Stimulated activated CD4-positive, alpha-beta T cell treated with anti-CD3 and anti-CD28 coated beads, Interleukin-1b, Interleukin-23, amount 100 ng/mL, for 1 hour (primary cell): ENCODE measurements around the gene RAMAC.
"Not testable (repeated sequence)": the region's sequence is repeated elsewhere in the genome, so short reads cannot be mapped to it uniquely, and the experiment has no call there.

Source experiments
- DNase-seq, 2 donors: peaks; one replicate each; pipeline ENCODE4 v3.0.0-alpha.2; 2020; ENCODE audit warnings: low read depth in 2 of 2

The RAMAC gene

DNA sequence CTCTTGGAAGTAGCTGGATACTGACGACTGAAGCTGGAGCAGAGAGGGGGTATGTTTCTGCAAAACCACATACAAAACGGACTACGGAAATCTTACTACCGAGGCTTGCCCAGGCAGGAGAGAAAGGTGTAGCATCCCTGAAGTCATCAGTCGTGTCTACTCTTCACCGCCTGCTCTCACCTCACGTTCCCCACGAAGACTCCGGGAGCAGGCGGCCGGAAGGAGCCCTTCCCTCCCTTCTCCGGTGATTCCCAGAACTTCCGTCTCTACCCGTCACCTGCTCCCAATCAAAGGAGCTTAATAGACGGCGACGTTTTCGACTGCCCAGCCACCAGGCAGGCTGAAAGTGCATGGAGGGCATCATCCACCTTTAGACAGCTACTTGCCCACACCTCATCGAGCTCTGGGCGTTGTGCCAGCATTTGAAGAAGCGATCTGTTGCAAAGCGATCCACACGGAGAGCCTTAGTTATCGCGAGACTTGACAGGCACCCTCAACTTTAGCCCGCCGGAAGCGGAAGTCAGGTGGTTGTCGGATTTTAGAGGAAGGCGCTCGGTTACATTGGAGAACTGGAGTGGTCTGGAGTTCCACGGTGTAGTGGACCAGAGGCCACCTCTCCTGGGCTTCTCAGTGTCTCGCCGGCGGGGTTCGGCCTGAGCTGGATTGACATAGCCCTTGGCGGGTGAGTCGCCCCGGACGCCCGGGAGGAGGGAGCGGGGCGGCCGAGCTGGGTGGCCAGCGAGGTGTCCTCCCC lies at the start of gene RAMAC:
Gene RAMAC, plus strand, starts transcription at position 523 of the 754 bp plus-strand sequence. CDS start 2,809 bp downstream, outside the sequence.
- DNase-seq = peak; percentile 69 to 85

DNA sequence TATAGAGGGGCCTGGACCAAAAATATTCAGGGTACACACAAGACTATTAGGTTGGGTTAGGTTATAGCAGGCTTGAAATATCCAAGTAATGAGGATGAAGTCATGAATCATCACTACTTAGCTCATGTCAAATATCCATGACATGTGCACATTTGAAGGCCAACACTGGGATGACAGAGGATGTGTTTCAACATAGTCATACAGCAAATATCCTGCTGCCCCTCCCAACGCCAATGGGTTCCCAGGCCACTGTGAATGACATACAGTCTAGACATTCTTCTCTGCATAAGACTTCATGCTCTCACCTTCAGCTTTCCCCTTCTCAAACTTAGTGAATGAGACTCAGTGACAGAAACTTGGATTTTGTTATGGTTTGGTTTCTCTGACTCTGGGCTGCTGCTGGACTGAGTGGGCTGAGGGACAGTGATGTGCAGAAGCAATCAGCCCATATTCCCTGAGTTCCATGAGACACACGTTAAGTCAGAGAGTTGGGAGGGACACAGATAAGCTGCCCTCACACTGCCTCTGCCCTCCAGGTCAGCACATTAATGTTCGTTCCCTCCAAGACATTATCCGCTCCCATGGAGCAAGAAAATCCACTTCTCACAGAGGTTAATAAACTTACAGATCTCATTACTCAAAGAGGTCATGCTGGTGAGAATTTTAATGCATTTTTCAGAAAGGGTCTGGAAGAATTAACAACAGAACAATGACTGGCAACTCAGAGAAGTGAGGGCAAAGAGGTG lies 48.9 kb upstream of the RAMAC start:
- DNase-seq = no peak

- no peak for DNase-seq
Observed at GRCh38 chr15:82937712-82938058, 48.3 kb upstream of the RAMAC start.

- not testable (repeated sequence) for DNase-seq
Observed at GRCh38 chr15:82939678-82940077, 46.3 kb upstream of the RAMAC start.

GRCh38 chr15:82942691-82943090 lies 43.3 kb upstream of the RAMAC start:
- DNase-seq = no peak

DNA sequence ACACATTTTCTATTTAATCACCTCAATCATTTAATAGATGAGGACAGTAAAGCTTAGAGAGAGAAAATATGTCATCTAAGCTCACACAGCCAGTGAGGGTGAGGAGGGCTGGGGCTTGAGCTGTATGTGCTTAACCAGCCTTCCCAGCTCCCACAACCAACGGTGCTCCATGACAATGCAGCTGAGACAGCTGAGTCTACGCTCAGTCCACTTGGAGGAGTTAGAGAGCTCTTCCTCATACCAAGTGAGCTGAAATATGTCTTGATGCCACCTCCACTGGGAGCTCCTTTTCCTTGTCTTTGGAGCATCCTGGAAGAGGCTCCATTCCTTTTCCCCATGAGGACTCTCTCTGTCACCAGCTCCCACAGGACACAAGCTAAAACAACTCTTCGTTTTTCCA lies 42.8 kb upstream of the RAMAC start:
- no peak for DNase-seq

GRCh38 chr15:82944056-82944455 lies 42.0 kb upstream of the RAMAC start:
- no peak for DNase-seq

- DNase-seq = no peak
Observed at GRCh38 chr15:82944821-82945220, 41.2 kb upstream of the RAMAC start.

GRCh38 chr15:82945326-82945725 lies 40.7 kb upstream of the RAMAC start:
- no peak for DNase-seq

DNA sequence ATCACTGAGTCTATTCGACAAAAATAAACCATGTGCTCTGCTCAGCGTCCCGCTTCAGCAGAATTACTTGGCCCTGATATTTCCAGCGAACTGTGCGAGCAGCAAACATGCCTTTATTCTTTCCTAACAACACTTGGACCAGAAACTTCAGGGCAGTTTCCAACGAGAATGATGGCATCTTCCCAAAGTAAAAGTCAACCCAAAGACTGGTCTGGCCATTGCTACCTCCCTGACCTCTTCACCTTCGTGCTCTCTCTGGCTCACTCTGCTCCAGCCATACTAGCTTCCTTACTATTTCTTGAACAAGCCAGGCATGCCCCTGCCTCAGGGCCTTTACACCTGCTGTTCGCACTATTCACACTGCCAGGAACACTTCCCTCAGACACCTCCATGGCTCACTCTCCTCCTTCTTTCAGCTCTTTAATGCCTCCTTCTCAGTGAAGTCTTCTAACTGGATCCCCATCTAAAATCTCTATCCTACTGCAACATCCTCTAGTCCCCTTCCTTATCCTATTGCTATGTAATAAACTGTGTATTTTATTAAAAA lies 39.8 kb upstream of the RAMAC start:
- no peak for DNase-seq

DNA sequence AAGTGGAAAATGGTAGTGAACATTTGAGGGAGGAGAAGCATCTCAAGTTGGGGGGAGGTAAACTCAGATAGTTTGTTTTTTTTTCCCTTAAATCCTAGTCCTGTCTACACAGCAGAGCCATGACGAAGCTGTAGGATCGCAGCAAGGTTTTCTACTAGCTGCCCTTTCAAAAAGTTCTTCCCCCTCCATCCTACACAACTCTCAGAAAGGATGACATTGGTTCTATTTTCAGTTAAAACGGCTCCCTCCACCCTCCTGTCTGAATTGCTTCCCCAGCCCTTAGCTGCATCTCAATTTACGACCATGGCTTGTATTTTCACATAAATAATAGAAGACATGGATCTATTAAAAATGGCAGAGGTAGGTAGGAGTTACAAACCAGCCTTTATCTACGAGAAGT lies 35.7 kb upstream of the RAMAC start:
- DNase-seq = no peak

GRCh38 chr15:82950746-82951370 lies 35.2 kb upstream of the RAMAC start:
- no peak for DNase-seq

DNA sequence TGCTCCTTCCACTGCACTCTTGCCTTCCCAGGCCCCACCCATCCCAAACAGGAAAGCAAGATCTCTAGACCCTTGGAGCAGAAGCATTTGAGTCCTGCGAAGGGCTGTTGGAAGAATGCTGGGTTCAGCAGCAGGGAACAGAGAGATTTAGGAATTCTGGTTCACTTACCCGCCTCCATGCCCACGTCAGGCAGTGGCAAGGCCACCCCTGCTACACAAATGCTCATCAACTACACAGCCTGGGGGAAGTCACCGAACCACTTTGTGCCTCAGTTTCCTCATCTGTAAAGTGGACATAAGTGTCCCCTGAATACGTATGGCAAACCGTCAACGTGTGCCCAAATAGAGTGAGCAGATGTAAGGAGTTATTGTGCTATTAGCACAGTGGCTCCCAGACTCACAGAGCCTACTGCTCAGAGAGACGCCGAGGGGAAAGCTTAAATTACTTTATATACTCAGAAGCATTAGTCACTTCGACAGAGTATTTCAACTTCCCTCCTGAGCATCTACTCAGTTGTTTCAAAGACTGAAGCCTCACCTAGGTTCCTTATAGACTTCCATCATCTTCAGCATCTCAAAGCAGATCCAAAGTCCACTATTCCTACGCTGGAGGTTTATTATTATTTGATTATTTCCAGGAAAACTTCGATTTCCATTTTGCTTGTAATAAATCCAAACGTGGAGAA lies 34.4 kb upstream of the RAMAC start:
- DNase-seq = no peak

DNA sequence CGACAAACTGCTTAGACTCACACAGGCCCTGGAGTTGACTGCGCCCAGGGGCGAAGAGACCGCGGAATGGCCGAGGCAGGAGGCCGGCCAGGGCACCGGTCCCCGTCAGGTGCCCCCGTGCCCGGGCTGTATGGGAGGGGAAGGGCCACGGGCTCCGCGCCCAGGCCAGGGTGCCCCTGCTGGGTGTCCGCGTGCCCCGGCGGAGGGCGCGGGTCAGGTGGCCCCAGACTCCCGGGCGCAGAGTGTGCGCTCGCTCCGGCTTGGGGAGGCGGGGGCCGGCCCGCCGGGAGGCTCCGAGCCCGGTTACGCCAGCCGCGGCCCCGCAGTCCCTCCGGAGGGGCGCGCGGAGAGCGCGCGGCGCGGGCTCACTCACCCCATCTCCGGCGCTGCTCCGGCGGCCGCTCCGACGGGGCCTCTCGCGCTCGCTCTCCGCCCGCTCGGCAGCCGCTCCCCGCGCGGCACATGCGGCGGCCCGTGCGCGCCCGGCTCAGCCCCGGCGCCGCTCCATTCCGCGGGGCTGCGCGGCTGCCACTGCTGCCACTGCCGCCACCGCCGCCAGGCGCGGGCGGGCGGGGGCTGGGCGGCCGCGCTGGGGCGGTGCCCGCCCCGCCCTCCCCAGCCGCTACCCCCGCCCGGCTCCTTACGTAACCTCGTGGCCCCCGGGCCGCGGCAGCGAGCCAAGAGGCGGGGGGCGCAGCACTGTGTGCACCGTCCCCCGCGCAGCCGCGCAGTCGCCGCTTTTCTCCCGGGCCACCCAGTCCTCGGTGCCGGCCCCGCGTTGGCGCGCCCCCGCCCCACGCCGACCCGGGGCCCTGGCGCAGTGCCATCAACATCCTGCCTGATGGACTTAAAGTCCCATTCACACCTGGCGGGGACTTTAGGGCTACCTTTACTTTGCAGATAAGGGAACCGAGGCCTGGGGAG lies 33.6 kb upstream of the RAMAC start, which contains the start of gene HOMER2:
Gene HOMER2, minus strand, starts transcription at position 563 of the 924 bp plus-strand sequence. Its CDS starts 185 bp downstream, at position 378.
- DNase-seq = no peak

- no peak for DNase-seq
Observed at GRCh38 chr15:82958638-82959037, 27.4 kb upstream of the RAMAC start.

DNA sequence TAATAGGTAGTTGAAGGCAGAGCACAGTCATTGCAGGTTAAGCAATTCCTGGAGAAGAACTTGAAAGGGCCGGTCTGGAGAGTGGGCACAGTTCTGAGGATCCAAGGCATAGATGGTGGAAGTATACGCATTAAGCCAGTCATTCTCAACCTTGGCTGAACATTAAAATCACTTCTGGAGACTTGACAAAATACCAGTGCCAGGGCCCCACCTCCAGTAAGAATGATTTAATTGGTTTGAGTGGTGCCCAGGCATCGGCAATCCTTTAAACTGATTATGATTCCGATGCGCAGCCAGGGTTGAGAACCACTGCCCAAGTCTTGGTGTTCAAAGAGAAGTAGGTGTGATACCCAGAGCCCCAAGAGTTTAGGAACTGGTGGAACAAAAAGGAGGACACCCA lies 26.6 kb upstream of the RAMAC start:
- no peak for DNase-seq

DNA sequence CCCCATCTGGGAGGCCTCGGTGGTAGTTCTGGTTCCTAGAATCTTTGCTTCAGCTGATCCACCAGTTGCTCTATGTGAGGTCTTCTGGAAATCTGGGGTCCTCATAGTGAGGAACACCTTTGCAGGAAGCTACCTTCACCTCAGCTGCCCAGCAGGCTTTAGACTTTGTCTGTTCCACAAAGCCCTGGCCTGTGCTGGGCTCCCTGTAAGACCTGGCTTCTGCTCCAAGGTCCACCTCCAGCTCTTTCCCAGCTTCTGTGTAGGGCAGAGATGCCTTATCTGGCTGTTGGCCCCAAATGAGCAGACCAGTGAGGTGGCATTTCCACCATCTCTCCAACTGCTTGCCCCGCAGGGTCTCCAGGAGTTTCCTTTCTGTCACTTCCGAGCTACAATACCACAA lies 25.2 kb upstream of the RAMAC start:
- no peak for DNase-seq

GRCh38 chr15:82963471-82964341 lies 22.3 kb upstream of the RAMAC start:
- no peak for DNase-seq

- DNase-seq = no peak
Observed at GRCh38 chr15:82964890-82965289, 21.1 kb upstream of the RAMAC start.

DNA sequence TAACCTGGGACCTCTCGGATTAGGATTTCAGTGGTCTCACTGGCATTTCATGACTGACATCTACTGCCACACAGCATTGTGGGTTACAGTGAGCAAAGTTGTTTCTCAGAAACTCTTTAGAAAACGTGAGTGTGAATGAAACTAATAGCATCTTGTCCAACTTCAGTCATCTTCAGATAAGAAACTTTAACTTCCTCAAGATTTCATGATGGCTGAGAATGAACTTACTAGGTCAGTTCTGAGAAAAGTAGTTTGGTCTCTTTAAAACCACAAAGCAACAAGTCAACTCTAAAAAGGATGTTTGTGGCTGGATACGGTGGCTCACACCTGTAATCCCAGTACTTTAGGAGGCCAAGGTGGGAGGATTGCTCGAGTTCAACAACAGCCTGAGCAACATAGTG lies 19.3 kb upstream of the RAMAC start:
- no peak for DNase-seq
